Fibroblast of peridontal ligament (primary cell): ENCODE results near the gene MUC3A.
"Not testable (repeated sequence)": the region's sequence is repeated elsewhere in the genome, so short reads cannot be mapped to it uniquely, and the experiment has no call there.

Experiments
- DNase-seq: peaks from one replicate; pipeline ENCODE4 v3.0.0-alpha.2; 2010; ENCODE audit errors: extremely low read depth

Gene MUC3A

GRCh38 chr7:100949227-100949932, at the start of gene MUC3A:
MUC3A (plus strand) TSS chr7:100949534; CDS start chr7:100949625, 91 bp downstream.
- no peak for DNase-seq

- no peak for DNase-seq
These were observed 48.4 kb upstream of the MUC3A start for GRCh38 chr7:100900978-100901377.

GRCh38 chr7:100901921-100902332, 47.4 kb upstream of the MUC3A start:
- no peak for DNase-seq

- DNase-seq = no peak
These were observed 46.7 kb upstream of the MUC3A start for GRCh38 chr7:100902638-100903037.

GRCh38 chr7:100908512-100908911, 40.8 kb upstream of the MUC3A start:
- DNase-seq = no peak

GRCh38 chr7:100910443-100910842, 38.9 kb upstream of the MUC3A start:
- not testable (repeated sequence) for DNase-seq

GRCh38 chr7:100911484-100911883, 37.9 kb upstream of the MUC3A start:
- no peak for DNase-seq

GRCh38 chr7:100914208-100914878, 35.0 kb upstream of the MUC3A start:
- DNase-seq = no peak

GRCh38 chr7:100914879-100915447, 34.4 kb upstream of the MUC3A start:
- DNase-seq = no peak

GRCh38 chr7:100919335-100919734, 30.0 kb upstream of the MUC3A start:
- DNase-seq = not testable (repeated sequence)

GRCh38 chr7:100919779-100920437, 29.4 kb upstream of the MUC3A start:
- DNase-seq = not testable (repeated sequence)

- DNase-seq = no peak
These were observed 28.3 kb upstream of the MUC3A start for GRCh38 chr7:100921039-100921438.

GRCh38 chr7:100923616-100924015, 25.7 kb upstream of the MUC3A start:
- not testable (repeated sequence) for DNase-seq

GRCh38 chr7:100929808-100930174, 19.5 kb upstream of the MUC3A start:
- DNase-seq = no peak

- no peak for DNase-seq
These were observed 15.6 kb upstream of the MUC3A start for GRCh38 chr7:100933734-100934133.

- DNase-seq = not testable (repeated sequence)
These were observed 14.0 kb upstream of the MUC3A start for GRCh38 chr7:100935381-100935780.

- DNase-seq = not testable (repeated sequence)
These were observed 13.2 kb upstream of the MUC3A start for GRCh38 chr7:100936167-100936566.

GRCh38 chr7:100942045-100942774, 7.1 kb upstream of the MUC3A start:
- DNase-seq = no peak

- no peak for DNase-seq
These were observed 5.6 kb upstream of the MUC3A start for GRCh38 chr7:100943693-100944092.

- no peak for DNase-seq
These were observed 5.2 kb upstream of the MUC3A start for GRCh38 chr7:100944138-100944537.

GRCh38 chr7:100946111-100946510, 3.2 kb upstream of the MUC3A start:
- DNase-seq = no peak
